Mesodermal cell (in vitro differentiated cells): ENCODE measurements around the gene CDH23.

Experiments
- H3K27ac ChIP-seq: 2 replicates; pipeline ENCODE4 v1.7.0; 2013; ENCODE audit warnings: mild to moderate bottlenecking, low read depth, low read length, moderate library complexity; ENCODE audit not compliant: severe bottlenecking
- H3K36me3 ChIP-seq: 2 replicates; pipeline ENCODE4 v1.7.1; 2013; ENCODE audit warnings: mild to moderate bottlenecking, low read length, moderate library complexity; ENCODE audit not compliant: control insufficient read depth, insufficient read depth
- H3K4me1 ChIP-seq: one replicate; pipeline ENCODE4 v1.7.1; 2013; ENCODE audit warnings: mild to moderate bottlenecking, low read length; ENCODE audit not compliant: insufficient read depth, control insufficient read depth, poor library complexity, severe bottlenecking
- H3K4me3 ChIP-seq: 2 replicates; pipeline ENCODE4 v1.7.0; 2013; ENCODE audit warnings: low read length, control low read depth, mild to moderate bottlenecking; ENCODE audit not compliant: insufficient read depth, poor library complexity, severe bottlenecking; ENCODE audit errors: extremely low read depth
- H3K9me3 ChIP-seq: 2 replicates; pipeline ENCODE4 v1.7.1; 2013; ENCODE audit warnings: mild to moderate bottlenecking, low read length, moderate library complexity; ENCODE audit not compliant: control insufficient read depth
- WGBS, 2 experiments: methylation state at CpG; one replicate each; pipeline ENCODE4 v1.1.5; 2013; ENCODE audit warnings: missing lambda C conversion rate in 2 of 2; ENCODE audit not compliant: insufficient coverage in 2 of 2; 5-methylcytosine and 5-hydroxymethylcytosine counted together

The CDH23 gene

DNA sequence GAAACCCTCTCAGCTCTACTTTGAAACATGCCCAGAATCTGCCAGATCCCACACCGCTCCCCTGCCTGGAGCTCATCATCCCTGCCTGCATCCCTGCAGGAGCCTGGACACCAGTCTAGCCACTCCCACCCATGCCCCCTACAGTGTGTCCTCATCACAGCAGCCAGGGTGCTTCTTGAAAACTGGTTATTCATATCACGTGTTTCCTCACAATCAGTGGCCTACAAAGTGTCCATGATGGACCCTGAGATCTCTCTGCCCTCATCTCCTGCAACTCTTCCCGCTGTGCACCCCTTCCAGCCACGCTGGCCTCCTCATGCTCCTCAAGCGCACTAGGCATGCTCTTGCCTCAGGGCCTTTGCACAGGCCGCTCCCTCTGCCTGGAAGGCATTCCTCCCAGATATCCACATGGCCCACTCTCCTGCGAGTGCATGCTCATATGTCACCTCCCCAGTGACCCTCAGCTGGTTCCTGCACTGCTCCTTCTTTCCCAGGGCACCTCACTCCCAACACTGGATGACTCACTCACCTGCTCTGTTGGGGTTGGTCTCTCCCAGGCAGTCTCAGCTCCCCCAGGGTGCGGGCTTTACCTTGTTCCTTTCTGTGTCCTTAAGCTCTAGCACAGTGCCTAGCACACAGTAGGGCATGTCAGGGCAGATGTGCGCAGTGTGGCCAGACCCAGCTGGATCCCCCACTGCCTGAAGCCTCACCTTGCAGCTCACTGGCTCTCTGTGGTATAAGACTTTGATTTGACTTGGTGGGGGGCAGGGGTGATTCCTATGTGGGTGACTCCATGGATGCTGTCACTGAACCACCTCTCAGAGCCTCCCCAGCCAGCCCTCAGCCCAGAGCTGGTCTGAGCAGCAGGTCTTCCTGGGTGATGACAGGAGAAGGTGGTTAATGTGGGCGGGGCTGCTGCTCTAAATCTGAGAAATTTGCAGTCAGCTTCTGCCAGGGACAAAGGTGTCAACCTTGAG, 37.3 kb downstream of the CDH23 start:
- H3K27ac ChIP-seq: no peak overlapping the region

DNA sequence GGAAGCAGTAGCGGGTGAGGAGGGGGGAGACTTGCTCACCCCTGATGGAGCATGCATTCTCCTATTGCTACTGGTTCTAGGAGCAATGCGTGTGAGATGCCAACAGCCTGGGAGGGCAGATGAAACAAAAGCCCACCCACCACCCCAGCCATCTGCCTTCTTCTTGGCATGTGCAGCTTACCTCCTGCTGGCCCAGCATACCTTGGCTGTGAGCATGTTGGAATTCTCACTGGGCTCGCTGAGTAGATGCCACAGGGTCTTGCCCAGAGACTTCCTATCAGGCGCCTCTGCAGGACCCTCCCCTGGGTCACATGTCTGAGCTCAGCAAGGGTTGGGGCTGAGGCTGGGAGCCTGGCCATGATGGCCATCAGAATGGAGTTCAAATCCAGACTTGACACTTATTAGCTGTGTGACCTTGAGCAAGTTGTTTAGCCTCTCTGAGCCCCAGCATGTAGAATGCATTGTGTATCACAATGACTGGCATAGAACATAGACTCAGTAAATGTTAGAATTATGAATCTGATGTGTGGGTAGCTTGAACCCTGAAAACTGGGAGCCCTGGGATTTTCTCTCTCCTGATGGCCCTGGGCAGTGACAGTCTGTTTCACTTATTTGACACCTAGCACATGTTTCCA, 38.2 kb downstream of the CDH23 start:
- no peaks in the 10 kb centered on the region for H3K9me3 ChIP-seq
- no peak overlapping the region for H3K27ac ChIP-seq
- 77 to 85% methylated on average over 4 of the region's 4 CpGs for WGBS, 2 experiments
- no peak overlapping the region for H3K4me3 ChIP-seq
- no peaks in the 10 kb centered on the region for H3K4me1 ChIP-seq
- H3K36me3 ChIP-seq: no peaks in the 10 kb centered on the region

More for the DNA sequence above, 37.3 kb downstream of the CDH23 start:
- no peaks in the 10 kb centered on the region for H3K4me1 ChIP-seq
- WGBS, 2 experiments: 90% methylated on average over 8 to 10 of the region's 10 CpGs
- no peaks in the 10 kb centered on the region for H3K9me3 ChIP-seq
- H3K4me3 ChIP-seq: no peak overlapping the region
- no peaks in the 10 kb centered on the region for H3K36me3 ChIP-seq

DNA sequence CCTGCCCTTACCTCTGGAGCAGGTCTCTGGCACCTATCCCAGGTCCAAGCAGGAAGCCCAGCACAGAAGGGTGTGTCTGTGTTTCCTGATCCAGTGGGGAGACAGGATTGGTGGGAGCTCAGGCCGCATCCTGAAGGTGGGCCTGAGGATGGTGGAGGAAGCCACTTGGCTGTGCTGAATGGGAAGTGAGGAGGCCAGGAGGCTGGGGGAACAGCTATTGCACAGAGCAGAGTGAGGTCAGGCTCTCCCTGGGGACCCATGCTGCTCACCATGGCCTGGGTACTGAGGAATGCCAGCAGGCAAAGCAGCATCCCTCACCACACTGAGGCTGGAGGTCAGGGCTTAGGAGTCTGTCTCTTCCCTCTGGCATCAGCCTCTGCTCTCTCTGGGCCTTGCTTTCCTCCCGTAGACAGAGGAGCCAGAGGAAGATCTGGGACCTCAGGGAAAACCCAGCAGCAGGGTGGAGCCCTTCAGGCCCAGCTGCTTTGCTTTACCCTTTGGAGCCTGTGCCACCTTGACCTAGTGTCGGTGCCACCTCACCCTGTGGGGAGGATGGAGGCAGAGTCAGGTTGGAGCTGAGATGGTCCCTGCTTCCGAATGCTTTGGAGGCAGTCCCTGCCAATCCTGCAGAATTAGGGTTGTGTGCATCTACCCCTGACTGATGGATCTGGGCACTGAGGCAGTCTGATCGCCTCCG, 39.0 kb downstream of the CDH23 start:
- WGBS, 2 experiments: 88 to 90% methylated on average over 5 of the region's 6 CpGs

DNA sequence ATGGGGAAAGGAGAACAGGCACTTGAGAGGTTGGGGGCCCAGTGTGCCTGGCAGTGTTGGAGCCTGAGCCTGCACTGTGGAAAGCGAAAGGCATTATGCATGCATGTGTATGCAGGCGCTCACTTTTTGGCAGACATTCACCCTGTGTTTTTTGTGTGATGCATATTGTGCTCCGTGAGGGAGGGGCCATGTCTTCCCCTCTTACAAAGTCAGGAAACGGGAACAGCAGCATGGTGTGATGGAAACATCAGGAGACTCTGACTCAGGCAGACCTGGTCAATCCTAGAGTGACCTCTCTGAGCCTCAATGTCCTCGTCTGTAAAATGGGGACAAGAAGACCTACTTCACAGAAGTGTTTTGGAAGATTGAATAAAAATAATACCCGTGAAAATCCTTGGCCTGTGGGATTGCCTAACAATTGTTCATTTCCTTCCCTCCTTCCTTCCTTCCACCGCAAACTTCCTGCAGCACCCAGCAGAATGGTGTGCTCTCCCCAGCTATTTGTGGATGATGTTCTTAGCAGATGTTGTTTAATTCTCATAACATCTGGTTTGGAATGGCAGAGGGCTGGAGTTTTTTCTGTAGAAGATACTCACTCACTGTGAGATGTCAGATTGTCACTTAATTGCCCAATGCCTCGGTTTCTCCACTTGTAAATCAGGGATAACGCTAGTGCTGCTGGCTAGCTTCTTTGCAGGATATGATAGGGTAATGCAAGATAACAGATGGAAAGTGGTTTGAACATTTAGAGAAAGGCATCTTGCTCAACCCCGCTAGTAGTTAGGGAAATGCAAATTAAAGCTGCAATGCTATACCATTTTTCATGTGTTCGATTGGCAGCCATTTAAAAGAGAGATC, 39.8 kb downstream of the CDH23 start:
- 86 to 88% methylated on average over 8 to 9 of the region's 11 CpGs for WGBS, 2 experiments
- Histone ChIP-seq H3K9me3 (no peaks in the 10 kb centered on the region), H3K4me3 (no peak overlapping the region), H3K36me3 (no peaks in the 10 kb centered on the region), H3K27ac (no peak overlapping the region), H3K4me1 (no peaks in the 10 kb centered on the region)

More for the DNA sequence above, 39.0 kb downstream of the CDH23 start:
- H3K36me3 ChIP-seq: no peaks in the 10 kb centered on the region
- H3K4me1 ChIP-seq: no peaks in the 10 kb centered on the region
- H3K27ac ChIP-seq: no peak overlapping the region
- no peaks in the 10 kb centered on the region for H3K9me3 ChIP-seq
- no peak overlapping the region for H3K4me3 ChIP-seq

DNA sequence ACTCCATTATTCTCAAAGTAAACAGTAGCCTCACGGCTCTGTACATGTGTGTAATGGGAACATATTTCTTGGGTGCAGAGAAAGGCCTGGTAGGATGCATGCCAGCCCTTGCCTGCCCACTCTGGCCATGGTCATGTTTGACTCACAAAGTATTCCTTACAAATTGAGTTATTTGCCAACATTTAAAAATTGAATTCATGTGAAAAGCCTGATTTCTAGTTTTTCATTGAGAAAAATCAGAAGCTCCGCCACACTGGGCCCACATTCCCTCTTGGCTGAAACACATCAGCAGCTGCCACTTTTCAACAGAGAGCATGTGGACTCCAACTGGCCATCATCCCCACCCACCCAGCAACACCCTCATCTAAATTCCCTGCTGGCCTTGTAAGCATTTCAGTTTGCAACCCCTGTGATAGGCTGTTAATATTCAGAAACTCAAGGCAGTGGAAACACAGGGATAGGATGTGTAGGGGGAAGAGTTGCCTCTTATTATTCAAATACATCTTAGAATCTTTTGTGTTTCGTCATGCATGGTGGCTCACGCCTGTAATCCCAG, 40.9 kb downstream of the CDH23 start:
- Histone ChIP-seq H3K36me3 (no peaks in the 10 kb centered on the region), H3K27ac (no peak overlapping the region), H3K4me3 (no peak overlapping the region), H3K9me3 (no peaks in the 10 kb centered on the region), H3K4me1 (no peaks in the 10 kb centered on the region)
- 80 to 94% methylated on average over 2 of the region's 4 CpGs for WGBS, 2 experiments

DNA sequence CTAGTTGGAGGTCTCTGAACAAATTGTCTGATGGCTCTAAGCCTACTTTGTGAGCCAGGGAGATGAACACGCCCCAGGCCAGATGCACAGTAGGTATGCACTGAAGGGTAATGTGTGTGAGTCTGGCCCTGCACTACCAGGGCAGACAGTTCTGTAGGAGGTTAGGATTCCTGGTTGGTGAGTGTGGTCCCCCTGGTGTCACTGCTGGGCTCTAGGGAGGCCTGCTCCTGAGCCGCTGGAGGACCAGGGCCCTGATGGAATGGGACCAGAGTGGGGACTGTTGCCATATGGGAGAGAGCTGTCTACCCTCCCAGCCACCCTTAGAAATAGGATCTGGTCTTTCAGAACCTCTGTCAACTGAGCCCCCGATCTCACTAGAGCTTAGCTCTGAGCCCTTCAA, 42.0 kb downstream of the CDH23 start:
- Histone ChIP-seq H3K4me1 (no peaks in the 10 kb centered on the region), H3K27ac (no peak overlapping the region), H3K36me3 (no peaks in the 10 kb centered on the region), H3K9me3 (no peaks in the 10 kb centered on the region), H3K4me3 (no peak overlapping the region)
- WGBS, 2 experiments: 90 to 91% methylated on average over 3 of the region's 3 CpGs

DNA sequence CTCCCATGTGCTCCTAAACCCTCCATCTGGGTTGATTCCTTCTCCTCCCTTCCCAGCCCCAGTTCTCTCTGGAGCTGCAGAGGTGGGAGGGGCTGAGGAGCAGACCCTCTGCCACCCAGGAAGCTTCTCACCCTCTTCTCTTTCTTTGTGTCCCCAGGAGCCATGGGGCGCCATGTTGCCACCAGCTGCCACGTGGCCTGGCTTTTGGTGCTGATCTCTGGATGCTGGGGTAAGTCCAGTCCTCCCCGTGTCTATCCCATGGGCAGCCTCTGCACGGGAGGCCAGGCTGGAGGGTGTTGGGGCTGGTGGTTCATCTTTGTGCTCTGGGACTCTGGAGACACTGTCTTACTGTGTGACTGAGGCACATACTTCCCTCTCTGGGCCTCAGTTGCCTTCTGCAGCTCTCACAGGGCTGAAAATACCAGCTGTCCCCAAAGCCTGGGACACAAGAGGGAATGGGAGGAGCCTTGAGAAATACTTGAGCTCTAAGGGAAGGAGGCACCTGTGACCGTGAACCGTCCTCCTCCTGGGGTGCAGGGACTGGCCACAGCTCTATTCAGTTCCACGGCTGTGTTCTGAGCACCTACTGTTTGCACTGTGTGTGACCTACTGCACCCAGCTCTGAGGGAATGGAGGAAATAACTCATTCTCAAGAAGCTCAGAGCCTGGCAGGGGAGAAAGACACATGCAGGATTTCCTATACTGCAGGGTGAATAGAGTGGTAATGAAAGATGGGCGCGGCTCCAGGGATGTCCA, 43.1 kb downstream of the CDH23 start:
- H3K9me3 ChIP-seq: no peaks in the 10 kb centered on the region
- H3K27ac ChIP-seq: no peak overlapping the region
- 84 to 86% methylated on average over 6 to 8 of the region's 9 CpGs for whole genome bisulfite sequencing, 2 experiments
- H3K36me3 ChIP-seq: no peaks in the 10 kb centered on the region
- H3K4me3 ChIP-seq: no peak overlapping the region
- H3K4me1 ChIP-seq: no peaks in the 10 kb centered on the region

DNA sequence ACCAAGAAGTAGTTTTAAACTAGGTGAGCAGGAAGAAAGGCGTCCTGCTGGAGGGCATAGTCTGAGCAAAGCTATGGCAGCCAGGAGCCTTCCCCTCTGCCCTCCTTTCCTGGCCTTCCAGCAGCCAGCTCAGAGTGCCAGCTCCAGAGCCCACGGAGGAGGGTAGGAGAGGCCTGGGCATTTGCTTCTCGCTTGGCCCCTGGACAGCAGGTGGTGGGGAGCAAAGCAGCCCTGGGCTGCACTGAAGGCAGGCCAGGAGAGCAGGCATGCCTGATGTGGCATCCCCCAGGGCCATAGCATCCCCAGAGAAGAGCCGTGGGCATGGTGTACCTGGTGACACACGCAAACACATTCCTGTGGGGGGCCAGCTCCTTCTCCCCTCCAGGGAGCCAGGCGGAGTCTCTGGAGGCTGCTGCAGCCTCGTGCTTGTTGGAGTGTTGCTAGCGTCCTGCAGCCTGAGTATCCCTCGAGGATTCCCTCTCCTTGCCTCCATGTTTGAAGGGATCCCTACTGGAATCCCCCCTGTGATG, 43.9 kb downstream of the CDH23 start:
- Histone ChIP-seq H3K4me3 (no peak overlapping the region), H3K27ac (no peak overlapping the region), H3K9me3 (no peaks in the 10 kb centered on the region), H3K36me3 (no peaks in the 10 kb centered on the region), H3K4me1 (no peaks in the 10 kb centered on the region)
- WGBS, 2 experiments: 80 to 87% methylated on average over 4 to 6 of the region's 9 CpGs

DNA sequence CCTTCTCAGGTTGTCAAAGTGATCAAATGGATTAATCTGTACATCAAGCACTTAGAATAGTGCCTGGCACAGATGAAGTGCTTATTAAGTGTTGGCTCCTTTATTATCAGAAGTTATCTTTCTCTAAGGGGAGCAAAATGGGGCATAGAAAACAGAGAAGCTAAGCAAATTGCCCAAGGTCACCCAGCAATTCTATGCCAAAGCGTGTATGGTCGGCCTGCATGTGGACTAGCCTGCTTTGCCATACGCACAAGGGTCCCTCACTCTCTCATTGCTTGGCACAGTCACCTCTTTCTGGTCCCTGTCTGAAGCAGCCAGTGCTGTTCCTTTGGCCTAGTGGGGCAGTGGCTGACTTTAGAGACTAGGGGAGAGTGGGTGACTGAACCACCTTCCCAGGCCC, 45.3 kb downstream of the CDH23 start:
- H3K4me3 ChIP-seq: no peak overlapping the region
- H3K9me3 ChIP-seq: no peaks in the 10 kb centered on the region
- no peaks in the 10 kb centered on the region for H3K36me3 ChIP-seq
- no peak overlapping the region for H3K27ac ChIP-seq
- 89 to 90% methylated on average over 3 of the region's 3 CpGs for WGBS, 2 experiments
- H3K4me1 ChIP-seq: no peaks in the 10 kb centered on the region
